ENCODE measurements around the gene SIN3B. TPM values are rescaled to one million over a fixed set of nuclear protein-coding genes. Genes with fewer than 3 reads are reported as not detected.
A peak's percentile ranks its signal among the peaks of the same experiment; 100 is the strongest.

SIN3B gene
- polyA plus RNA-seq, 1 donor from 2014 or later, result 11.8 TPM

GRCh38 chr19:16841391-16841926 is 12.3 kb downstream of the SIN3B start:
- H3K27ac Mint-ChIP-seq, result no peak overlapping the region
- no peaks in the 10 kb centered on the region for H3K27me3 Mint-ChIP-seq
- peaks cover under 1 to 12% (median 8%) of the 10 kb centered on the region in 3 donors for H3K4me1 Mint-ChIP-seq
- H3K9me3 Mint-ChIP-seq, result no peaks in the 10 kb centered on the region
- no peak overlapping the region for H3K4me3 Mint-ChIP-seq
- peaks cover 3% of the 10 kb centered on the region for H3K36me3 Mint-ChIP-seq

- Mint-ChIP-seq H3K36me3 (peaks cover 6% of the 10 kb centered on the region), H3K4me1 (peaks cover 0 to 4% (median 2%) of the 10 kb centered on the region in 3 donors), H3K27ac (peak overlapping the region in 1 of 3 donors; percentile 82), H3K4me3 (no peak overlapping the region), H3K27me3 (no peaks in the 10 kb centered on the region), H3K9me3 (no peaks in the 10 kb centered on the region)
Measured at GRCh38 chr19:16846901-16847300, 17.7 kb downstream of the SIN3B start.

- H3K9me3 Mint-ChIP-seq, result no peaks in the 10 kb centered on the region
- H3K4me3 Mint-ChIP-seq, result no peak overlapping the region
- H3K4me1 Mint-ChIP-seq, result peaks cover 0 to 4% (median 2%) of the 10 kb centered on the region in 3 donors
- no peaks in the 10 kb centered on the region for H3K27me3 Mint-ChIP-seq
- H3K36me3 Mint-ChIP-seq, result peaks cover 6% of the 10 kb centered on the region
- H3K27ac Mint-ChIP-seq, result peak overlapping the region in 1 of 3 donors; percentile 82
Measured at GRCh38 chr19:16847430-16847829, 18.2 kb downstream of the SIN3B start.

GRCh38 chr19:16849168-16849567 is 20.0 kb downstream of the SIN3B start:
- peaks cover 6% of the 10 kb centered on the region for H3K36me3 Mint-ChIP-seq
- peak overlapping the region in 1 of 3 donors; percentile 47 for H3K27ac Mint-ChIP-seq
- no peaks in the 10 kb centered on the region for H3K27me3 Mint-ChIP-seq
- H3K4me1 Mint-ChIP-seq, result peaks cover 0 to 4% (median 2%) of the 10 kb centered on the region in 3 donors
- H3K9me3 Mint-ChIP-seq, result no peaks in the 10 kb centered on the region
- H3K4me3 Mint-ChIP-seq, result no peak overlapping the region

- H3K36me3 Mint-ChIP-seq, result peaks cover 5% of the 10 kb centered on the region
- no peaks in the 10 kb centered on the region for H3K27me3 Mint-ChIP-seq
- H3K9me3 Mint-ChIP-seq, result no peaks in the 10 kb centered on the region
- no peak overlapping the region for H3K27ac Mint-ChIP-seq
- H3K4me3 Mint-ChIP-seq, result no peak overlapping the region
- H3K4me1 Mint-ChIP-seq, result peaks cover 0 to under 1% (median under 1%) of the 10 kb centered on the region in 3 donors
Measured at GRCh38 chr19:16850133-16850532, 20.9 kb downstream of the SIN3B start.

GRCh38 chr19:16851031-16851712 is 22.0 kb downstream of the SIN3B start:
- H3K4me1 Mint-ChIP-seq, result no peaks in the 10 kb centered on the region
- H3K9me3 Mint-ChIP-seq, result no peaks in the 10 kb centered on the region
- H3K4me3 Mint-ChIP-seq, result no peak overlapping the region
- peak overlapping the region in 1 of 3 donors; percentile 53 for H3K27ac Mint-ChIP-seq
- H3K36me3 Mint-ChIP-seq, result peaks cover 5% of the 10 kb centered on the region
- H3K27me3 Mint-ChIP-seq, result no peaks in the 10 kb centered on the region

GRCh38 chr19:16853066-16853465 is 23.9 kb downstream of the SIN3B start:
- Mint-ChIP-seq H3K27ac (no peak overlapping the region), H3K27me3 (no peaks in the 10 kb centered on the region), H3K4me1 (no peaks in the 10 kb centered on the region), H3K9me3 (no peaks in the 10 kb centered on the region), H3K4me3 (no peak overlapping the region), H3K36me3 (peaks cover 7% of the 10 kb centered on the region)

- H3K27ac Mint-ChIP-seq, result no peak overlapping the region
Measured at GRCh38 chr19:16856091-16856490, 26.9 kb downstream of the SIN3B start.

GRCh38 chr19:16859626-16860025 is 30.4 kb downstream of the SIN3B start:
- Mint-ChIP-seq H3K27me3 (no peaks in the 10 kb centered on the region), H3K4me3 (peak overlapping the region in 1 of 4 donors; percentile 27), H3K36me3 (peaks cover 7% of the 10 kb centered on the region), H3K4me1 (peaks cover 5 to 11% (median 11%) of the 10 kb centered on the region in 3 donors), H3K27ac (no peak overlapping the region), H3K9me3 (no peaks in the 10 kb centered on the region)

More at GRCh38 chr19:16856091-16856490, 26.9 kb downstream of the SIN3B start:
- Mint-ChIP-seq H3K36me3 (peaks cover 5% of the 10 kb centered on the region), H3K4me1 (peaks cover 0 to 6% (median 6%) of the 10 kb centered on the region in 3 donors), H3K27me3 (no peaks in the 10 kb centered on the region), H3K9me3 (no peaks in the 10 kb centered on the region), H3K4me3 (no peak overlapping the region)

GRCh38 chr19:16860118-16860517 is 30.9 kb downstream of the SIN3B start:
- no peaks in the 10 kb centered on the region for H3K9me3 Mint-ChIP-seq
- no peak overlapping the region for H3K4me3 Mint-ChIP-seq
- peaks cover 7% of the 10 kb centered on the region for H3K36me3 Mint-ChIP-seq
- peaks cover 5 to 11% (median 11%) of the 10 kb centered on the region in 3 donors for H3K4me1 Mint-ChIP-seq
- no peak overlapping the region for H3K27ac Mint-ChIP-seq
- H3K27me3 Mint-ChIP-seq, result no peaks in the 10 kb centered on the region

GRCh38 chr19:16861011-16861410 is 31.8 kb downstream of the SIN3B start:
- Mint-ChIP-seq H3K4me3 (peak overlapping the region in 2 of 4 donors; percentile 54 to 63), H3K27me3 (no peaks in the 10 kb centered on the region), H3K36me3 (peaks cover 7% of the 10 kb centered on the region), H3K27ac (peak overlapping the region in 1 of 3 donors; percentile 35), H3K4me1 (peaks cover 5 to 11% (median 11%) of the 10 kb centered on the region in 3 donors), H3K9me3 (no peaks in the 10 kb centered on the region)

GRCh38 chr19:16861834-16862233 is 32.6 kb downstream of the SIN3B start:
- no peaks in the 10 kb centered on the region for H3K9me3 Mint-ChIP-seq
- peaks cover 5 to 11% (median 11%) of the 10 kb centered on the region in 3 donors for H3K4me1 Mint-ChIP-seq
- no peak overlapping the region for H3K4me3 Mint-ChIP-seq
- H3K27me3 Mint-ChIP-seq, result no peaks in the 10 kb centered on the region
- H3K27ac Mint-ChIP-seq, result no peak overlapping the region
- H3K36me3 Mint-ChIP-seq, result peaks cover 10% of the 10 kb centered on the region

GRCh38 chr19:16862826-16863415 is 33.7 kb downstream of the SIN3B start:
- peak overlapping the region in 2 of 4 donors; percentile 3 to 61 for H3K4me3 Mint-ChIP-seq
- H3K4me1 Mint-ChIP-seq, result peaks cover 5 to 11% (median 11%) of the 10 kb centered on the region in 3 donors
- no peak overlapping the region for H3K27ac Mint-ChIP-seq
- H3K36me3 Mint-ChIP-seq, result peaks cover 10% of the 10 kb centered on the region
- H3K27me3 Mint-ChIP-seq, result no peaks in the 10 kb centered on the region
- H3K9me3 Mint-ChIP-seq, result no peaks in the 10 kb centered on the region

GRCh38 chr19:16867211-16867610 is 38.0 kb downstream of the SIN3B start:
- no peaks in the 10 kb centered on the region for H3K9me3 Mint-ChIP-seq
- peaks cover 3 to 5% (median 4%) of the 10 kb centered on the region in 3 donors for H3K4me1 Mint-ChIP-seq
- no peak overlapping the region for H3K27ac Mint-ChIP-seq
- no peak overlapping the region for H3K4me3 Mint-ChIP-seq
- H3K27me3 Mint-ChIP-seq, result no peaks in the 10 kb centered on the region
- peaks cover 6% of the 10 kb centered on the region for H3K36me3 Mint-ChIP-seq

- Mint-ChIP-seq H3K27ac (no peak overlapping the region), H3K36me3 (peaks cover 7% of the 10 kb centered on the region), H3K4me1 (peaks cover 0 to 1% (median 0%) of the 10 kb centered on the region in 3 donors), H3K27me3 (no peaks in the 10 kb centered on the region), H3K9me3 (no peaks in the 10 kb centered on the region), H3K4me3 (no peak overlapping the region)
Measured at GRCh38 chr19:16868423-16869130, 39.4 kb downstream of the SIN3B start.
